Activated T-cell treated with anti-CD3 and anti-CD28 coated beads, Interleukin-2, amount 50 U/mL, for 72 hours (primary cell): ENCODE results near the gene CPPED1. TPM values are rescaled to one million over a fixed set of nuclear protein-coding genes. Genes with fewer than 3 reads are reported as not detected.

Experiments used
- ATAC-seq, 2 donors: fragments of 150-1000 bp; cut with Tn5 transposase; replicated peaks in 1 of 2; 2 replicates each; pipeline ENCODE4 v1.10.0; 2021; ENCODE audit warnings: moderate library complexity in 2 of 2, mild to moderate bottlenecking in 1 of 2
- DNase-seq, 2 donors: peaks; one replicate each; pipeline ENCODE4 v3.0.0; 2021 to 2022; ENCODE audit warnings: mixed read lengths in 1 of 2
- H3K27ac Mint-ChIP-seq: one replicate; pipeline ENCODE4 v1.8.0; 2022; ENCODE audit warnings: mild to moderate bottlenecking, moderate library complexity, mixed read lengths
- H3K27me3 Mint-ChIP-seq: one replicate; pipeline ENCODE4 v1.8.0; 2022; ENCODE audit warnings: low read depth, mixed read lengths
- H3K36me3 Mint-ChIP-seq, 2 donors: one replicate each; pipeline ENCODE4 v1.8.0; 2022; ENCODE audit warnings: mixed read lengths in 2 of 2, mild to moderate bottlenecking in 1 of 2; ENCODE audit not compliant: insufficient read depth in 2 of 2
- H3K4me1 Mint-ChIP-seq: one replicate; pipeline ENCODE4 v1.8.0; 2022; ENCODE audit warnings: low read depth, mixed read lengths
- H3K4me3 Mint-ChIP-seq, 2 donors: one replicate each; pipeline ENCODE4 v1.8.0; 2022; ENCODE audit warnings: mild to moderate bottlenecking in 2 of 2, mixed read lengths in 2 of 2, moderate library complexity in 2 of 2
- H3K9me3 Mint-ChIP-seq, 2 donors: one replicate each; pipeline ENCODE4 v1.8.0; 2022; ENCODE audit warnings: mixed read lengths in 2 of 2
- total RNA-seq, 2 donors: library from RNA; stranded (reverse); gene quantifications; one replicate each; pipeline ENCODE4 v1.2.3, GENCODE V29; 2022

The CPPED1 gene
- total RNA-seq, 2 donors from 2014 or later, result 10.5 to 15.8 TPM

- Mint-ChIP-seq H3K4me1 (peaks cover 3% of the 10 kb centered on the region), H3K9me3 (peaks cover 4 to 8% of the 10 kb centered on the region in 2 donors), H3K27me3 (no peaks in the 10 kb centered on the region), H3K4me3 (no peak overlapping the region), H3K27ac (no peak overlapping the region), H3K36me3 (peaks cover 3 to 5% of the 10 kb centered on the region in 2 donors)
- DNase-seq (no peak), ATAC-seq (no peak)
Measured at GRCh38 chr16:12655537-12655936, 148.2 kb downstream of the CPPED1 start.

- Mint-ChIP-seq H3K9me3 (peaks cover 4 to 7% of the 10 kb centered on the region in 2 donors), H3K4me1 (peaks cover 14% of the 10 kb centered on the region), H3K36me3 (peaks cover 2 to 3% of the 10 kb centered on the region in 2 donors), H3K27ac (no peak overlapping the region), H3K27me3 (no peaks in the 10 kb centered on the region), H3K4me3 (no peak overlapping the region)
- ATAC-seq, result no peak
- no peak for DNase-seq
Measured at GRCh38 chr16:12653820-12654392, 149.8 kb downstream of the CPPED1 start.

GRCh38 chr16:12652924-12653323 lies 150.8 kb downstream of the CPPED1 start:
- Mint-ChIP-seq H3K4me3 (no peak overlapping the region), H3K9me3 (peaks cover 2 to 4% of the 10 kb centered on the region in 2 donors), H3K36me3 (peaks cover 0 to under 1% of the 10 kb centered on the region in 2 donors), H3K4me1 (peaks cover 21% of the 10 kb centered on the region), H3K27me3 (no peaks in the 10 kb centered on the region), H3K27ac (no peak overlapping the region)
- no peak for ATAC-seq
- no peak for DNase-seq

GRCh38 chr16:12651765-12652512 lies 151.7 kb downstream of the CPPED1 start:
- no peak for ATAC-seq
- Mint-ChIP-seq H3K27me3 (no peaks in the 10 kb centered on the region), H3K4me3 (no peak overlapping the region)

GRCh38 chr16:12649356-12649755 lies 154.3 kb downstream of the CPPED1 start:
- ATAC-seq (no peak), DNase-seq (no peak)
- Mint-ChIP-seq H3K4me3 (no peak overlapping the region), H3K27ac (no peak overlapping the region), H3K27me3 (no peaks in the 10 kb centered on the region), H3K9me3 (peaks cover 0 to 6% of the 10 kb centered on the region in 2 donors), H3K36me3 (peaks cover 0 to 3% of the 10 kb centered on the region in 2 donors), H3K4me1 (peaks cover 41% of the 10 kb centered on the region)

More at GRCh38 chr16:12651765-12652512, 151.7 kb downstream of the CPPED1 start:
- DNase-seq, result no peak
- Mint-ChIP-seq H3K4me1 (peaks cover 31% of the 10 kb centered on the region), H3K36me3 (peaks cover 0 to 3% of the 10 kb centered on the region in 2 donors), H3K9me3 (peaks cover 0 to 6% of the 10 kb centered on the region in 2 donors), H3K27ac (no peak overlapping the region)

DNA sequence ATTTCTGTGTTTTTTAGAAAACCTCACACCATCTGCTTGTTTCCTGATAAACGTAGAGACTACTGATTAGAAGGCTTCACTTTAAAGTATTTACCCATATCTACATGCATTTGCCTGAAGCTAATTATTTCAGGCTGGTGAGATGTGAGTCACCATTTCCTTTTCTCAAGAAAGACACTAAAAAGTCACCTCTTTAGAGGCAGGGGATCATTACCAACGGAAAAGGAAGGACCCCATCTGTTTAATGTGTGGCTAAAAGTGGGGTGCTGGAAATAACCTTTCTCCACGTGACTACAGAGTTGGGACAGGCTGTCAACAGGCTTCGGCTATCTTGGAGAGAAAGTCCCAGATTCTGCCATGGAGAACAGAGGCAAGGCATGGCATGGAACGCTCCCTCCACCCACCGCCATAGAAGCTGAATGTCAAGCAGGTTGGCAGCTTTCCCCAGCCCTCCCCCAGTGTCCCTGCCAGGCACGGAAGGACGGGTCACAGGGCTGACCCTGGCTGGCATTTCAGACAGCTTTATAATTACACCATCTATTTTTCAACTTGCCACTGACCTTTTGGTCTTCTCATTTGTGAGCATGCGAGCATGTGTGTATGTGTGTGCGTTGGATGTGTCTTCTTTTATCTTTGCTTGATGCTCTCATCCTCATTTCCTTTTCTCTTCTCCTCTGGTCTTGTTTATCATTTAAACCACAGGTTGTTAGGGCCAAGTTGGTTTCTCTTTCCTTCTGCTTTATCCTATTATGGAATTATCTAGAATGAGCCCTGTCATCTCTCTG lies 157.0 kb downstream of the CPPED1 start:
- H3K9me3 Mint-ChIP-seq, result peaks cover 0 to 6% of the 10 kb centered on the region in 2 donors
- peak overlapping the region; percentile 23 for H3K27ac Mint-ChIP-seq
- H3K36me3 Mint-ChIP-seq, result peaks cover 0 to 3% of the 10 kb centered on the region in 2 donors
- H3K27me3 Mint-ChIP-seq, result no peaks in the 10 kb centered on the region
- ATAC-seq, result peak; percentile 71 to 79
- peaks cover 48% of the 10 kb centered on the region for H3K4me1 Mint-ChIP-seq
- H3K4me3 Mint-ChIP-seq, result peak overlapping the region; percentile 39 to 63
- peak; percentile 26 to 33 for DNase-seq

DNA sequence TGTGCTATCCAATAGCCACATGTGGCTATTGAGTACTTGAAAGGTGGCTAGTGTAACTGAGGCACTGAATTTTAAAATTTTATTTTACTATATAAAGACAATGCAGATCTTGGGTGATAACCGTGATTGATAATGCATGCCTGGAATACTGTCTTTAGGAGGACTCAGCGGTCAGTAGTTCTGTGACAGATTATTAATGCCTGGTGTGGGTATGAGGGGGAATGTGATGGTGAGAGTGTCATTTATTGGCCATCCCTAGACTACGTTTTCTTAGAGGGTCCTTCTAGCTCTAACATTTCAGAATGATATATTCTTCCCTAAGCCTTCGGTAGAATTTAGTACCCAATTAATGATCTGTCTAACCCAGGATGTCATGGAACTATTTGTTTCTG lies 157.6 kb downstream of the CPPED1 start:
- peak overlapping the region; percentile 39 to 63 for H3K4me3 Mint-ChIP-seq
- peaks cover 0 to 3% of the 10 kb centered on the region in 2 donors for H3K36me3 Mint-ChIP-seq

DNA sequence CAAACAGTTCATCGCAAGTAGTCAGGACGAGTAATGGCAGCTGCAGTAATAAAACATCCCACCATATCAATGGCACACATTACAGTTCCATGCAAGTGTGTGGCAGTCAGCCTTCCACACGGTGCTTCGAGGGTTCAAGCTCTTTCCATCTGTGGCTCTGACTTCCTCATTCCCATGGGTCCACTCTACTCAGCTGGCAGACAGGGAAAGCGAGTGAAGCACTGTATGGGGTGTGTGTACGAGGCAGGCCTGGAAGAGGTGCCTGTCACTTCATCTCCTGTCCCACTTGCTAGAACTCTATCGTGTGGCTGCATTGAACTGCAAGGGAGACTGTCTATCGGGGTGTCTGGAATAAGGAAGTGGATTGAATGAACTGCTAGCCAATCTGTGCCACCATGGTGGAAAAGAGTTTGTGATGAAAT lies 160.6 kb downstream of the CPPED1 start:
- DNase-seq, result no peak
- ATAC-seq, result no peak
- Mint-ChIP-seq H3K36me3 (peaks cover 0 to 3% of the 10 kb centered on the region in 2 donors), H3K27me3 (no peaks in the 10 kb centered on the region), H3K4me1 (peaks cover 28% of the 10 kb centered on the region), H3K9me3 (peaks cover 0 to 4% of the 10 kb centered on the region in 2 donors), H3K27ac (no peak overlapping the region), H3K4me3 (no peak overlapping the region)

More for the DNA sequence above, 157.6 kb downstream of the CPPED1 start:
- H3K4me1 Mint-ChIP-seq, result peaks cover 48% of the 10 kb centered on the region
- H3K27me3 Mint-ChIP-seq, result no peaks in the 10 kb centered on the region
- DNase-seq, result no peak
- H3K27ac Mint-ChIP-seq, result peak overlapping the region; percentile 23
- ATAC-seq, result no peak
- H3K9me3 Mint-ChIP-seq, result peaks cover 0 to 6% of the 10 kb centered on the region in 2 donors

- Mint-ChIP-seq H3K27ac (no peak overlapping the region), H3K27me3 (peaks cover 3% of the 10 kb centered on the region), H3K36me3 (no peaks in the 10 kb centered on the region), H3K9me3 (no peaks in the 10 kb centered on the region), H3K4me3 (no peak overlapping the region), H3K4me1 (peaks cover 4% of the 10 kb centered on the region)
- ATAC-seq, result no peak
- no peak for DNase-seq
Measured at GRCh38 chr16:12639044-12639443, 164.6 kb downstream of the CPPED1 start.

DNA sequence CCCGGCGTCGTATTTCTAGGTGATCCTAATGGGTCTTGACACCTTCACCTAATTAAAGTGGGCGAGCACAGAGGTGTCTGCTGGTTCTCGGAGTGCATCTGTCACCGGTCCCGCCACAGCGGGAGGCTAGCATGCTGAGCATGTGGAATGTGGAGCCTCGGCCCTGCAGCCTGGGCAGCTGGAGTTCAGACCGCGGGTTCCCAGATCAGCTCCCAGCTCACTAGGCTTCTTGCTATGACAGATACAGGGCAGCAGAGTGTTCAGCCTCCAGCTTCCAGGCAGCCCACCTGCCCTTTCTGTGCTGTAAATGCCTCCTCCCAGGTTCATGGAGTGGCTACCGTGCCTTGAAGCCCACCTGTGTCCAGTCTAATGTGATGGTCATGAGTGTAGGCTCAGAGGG lies 166.7 kb downstream of the CPPED1 start:
- DNase-seq, result no peak
- peaks cover 9% of the 10 kb centered on the region for H3K27me3 Mint-ChIP-seq
- H3K9me3 Mint-ChIP-seq, result no peaks in the 10 kb centered on the region
- no peak for ATAC-seq
- H3K4me1 Mint-ChIP-seq, result no peaks in the 10 kb centered on the region
- H3K27ac Mint-ChIP-seq, result no peak overlapping the region
- no peak overlapping the region for H3K4me3 Mint-ChIP-seq
- no peaks in the 10 kb centered on the region for H3K36me3 Mint-ChIP-seq

DNA sequence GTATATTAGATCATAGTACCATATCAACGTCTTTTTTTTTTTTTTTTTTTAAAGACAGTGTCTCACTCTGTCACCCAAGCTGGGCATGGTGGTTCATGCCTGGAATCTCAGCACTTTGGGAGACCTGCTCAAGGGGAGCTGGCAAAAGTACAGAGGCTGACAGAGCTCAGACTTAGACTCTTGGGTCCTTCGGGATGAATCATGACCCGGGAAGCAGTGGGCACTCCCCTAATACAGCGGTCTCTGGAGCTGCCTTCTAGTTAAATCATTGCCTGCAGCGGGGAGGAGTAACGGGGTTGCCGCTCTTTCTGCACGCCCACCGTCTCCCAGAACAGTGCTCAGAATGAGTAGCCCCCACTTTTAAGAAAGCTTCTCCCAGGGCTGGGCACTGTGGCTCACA lies 174.4 kb downstream of the CPPED1 start:
- Mint-ChIP-seq H3K36me3 (no peaks in the 10 kb centered on the region), H3K4me1 (peaks cover 9% of the 10 kb centered on the region), H3K9me3 (no peaks in the 10 kb centered on the region), H3K4me3 (no peak overlapping the region), H3K27ac (no peak overlapping the region), H3K27me3 (peaks cover 16% of the 10 kb centered on the region)
- ATAC-seq (no peak), DNase-seq (no peak)

GRCh38 chr16:12628536-12628935 lies 175.2 kb downstream of the CPPED1 start:
- Mint-ChIP-seq H3K27me3 (peaks cover 9% of the 10 kb centered on the region), H3K9me3 (no peaks in the 10 kb centered on the region), H3K4me1 (peaks cover 9% of the 10 kb centered on the region), H3K4me3 (no peak overlapping the region), H3K36me3 (no peaks in the 10 kb centered on the region), H3K27ac (no peak overlapping the region)
- ATAC-seq, result no peak
- DNase-seq, result no peak

DNA sequence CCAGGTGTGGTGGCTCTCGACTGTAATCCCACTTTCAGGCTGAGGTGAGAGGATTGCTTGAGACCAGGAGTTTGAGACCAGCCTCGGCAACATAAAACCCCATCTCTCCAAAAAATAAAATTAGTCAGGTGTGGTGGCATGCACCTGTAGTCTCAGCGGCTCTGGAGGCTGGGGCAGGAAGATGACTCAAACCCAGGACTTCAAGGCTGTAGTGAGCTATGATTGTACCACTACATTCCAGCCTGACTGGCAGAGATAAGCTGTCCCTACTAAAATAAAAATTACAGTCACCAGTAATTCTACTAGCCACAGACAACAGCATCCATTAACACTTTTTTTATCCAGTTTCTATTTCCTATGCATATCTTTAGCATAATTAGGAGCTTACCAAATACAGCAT lies 176.3 kb downstream of the CPPED1 start:
- Mint-ChIP-seq H3K36me3 (no peaks in the 10 kb centered on the region), H3K27ac (no peak overlapping the region), H3K4me1 (peaks cover 9% of the 10 kb centered on the region), H3K27me3 (peaks cover 8% of the 10 kb centered on the region), H3K9me3 (no peaks in the 10 kb centered on the region), H3K4me3 (no peak overlapping the region)
- DNase-seq, result no peak
- peak; percentile 40 to 51 for ATAC-seq
